Tibial nerve (tissue), 4 donors: ENCODE measurements around the gene ZNF516. TPM values are rescaled to one million over a fixed set of nuclear protein-coding genes. Genes with fewer than 3 reads are reported as not detected.

Experiments used
- DNase-seq, 2 donors: peaks; one replicate each; pipeline ENCODE4 v3.0.0-alpha.2; 2019; ENCODE audit warnings: low spot score in 2 of 2
- H3K27ac ChIP-seq, 4 donors: fragments of 200-600 bp; sonication (generic) in 3 of 4; one replicate each; pipeline ENCODE4 v1.5.1; 2017 to 2019; ENCODE audit warnings: mild to moderate bottlenecking in 1 of 4
- H3K27me3 ChIP-seq, 2 donors: fragments of 200-600 bp; sonication (generic) in 1 of 2; one replicate each; pipeline versions ENCODE4 v1.5.1 to v1.6.0; 2017 to 2019
- H3K36me3 ChIP-seq, 3 donors: fragments of 200-600 bp; sonication (generic); one replicate each; pipeline ENCODE4 v1.5.1; 2018 to 2019
- H3K4me1 ChIP-seq, 4 donors: fragments of 200-600 bp; sonication (generic) in 3 of 4; one replicate each; pipeline ENCODE4 v1.5.1; 2017 to 2019
- H3K4me3 ChIP-seq, 4 donors: fragments of 200-600 bp; sonication (generic) in 3 of 4; one replicate each; pipeline ENCODE4 v1.5.1; 2017 to 2019; ENCODE audit warnings: mild to moderate bottlenecking in 1 of 4, moderate library complexity in 1 of 4
- H3K9me3 ChIP-seq, 4 donors: fragments of 200-600 bp; sonication (generic) in 3 of 4; one replicate each; pipeline ENCODE4 v1.5.1; 2017 to 2019
- CTCF ChIP-seq, 5 experiments: fragments of 200-600 bp in 3 of 5; fragments of 450-650 bp in 2 of 5; sonication (generic) in 3 of 5; IDR thresholded peaks; one replicate each; pipeline ENCODE4 v1.5.1; 2016 to 2019; ENCODE audit warnings: antibody characterized with exemption in 5 of 5, mild to moderate bottlenecking in 3 of 5, moderate library complexity in 2 of 5
- EP300 ChIP-seq, 2 donors: sonication (generic); formaldehyde crosslinking; IDR thresholded peaks; one replicate each; pipeline ENCODE4 v1.6.1; 2017; ENCODE audit warnings: antibody characterized with exemption in 2 of 2, mild to moderate bottlenecking in 1 of 2
- POLR2A ChIP-seq, 2 donors: fragments of 450-650 bp; IDR thresholded peaks; one replicate each; pipeline ENCODE4 v1.6.1; 2017; ENCODE audit warnings: antibody characterized with exemption in 2 of 2, mild to moderate bottlenecking in 2 of 2, moderate library complexity in 2 of 2
- WGBS, 2 donors: methylation state at CpG; one replicate each; pipeline ENCODE4 v1.1.5; 2018; 5-methylcytosine and 5-hydroxymethylcytosine counted together
- total RNA-seq, 4 donors: library from RNA; depleted of rRNA; stranded (reverse); fragments of >200 nt; gene quantifications; one replicate each; pipeline ENCODE4 v1.1.0, GENCODE V29; 2016

The ZNF516 gene
- total RNA-seq, 4 donors from 2014 or later = 31.4 to 63.0 (median 45.5) TPM

- Histone ChIP-seq H3K9me3 (no peaks in the 10 kb centered on the region), H3K4me1 (peaks cover 0 to 81% (median 58%) of the 10 kb centered on the region in 4 donors), H3K4me3 (no peak overlapping the region), H3K36me3 (peaks cover 0 to 28% (median 6%) of the 10 kb centered on the region in 3 donors), H3K27ac (peak overlapping the region; percentile 4 to 97 (median 80)), H3K27me3 (no peaks in the 10 kb centered on the region)
- no peak for DNase-seq
- TF ChIP-seq CTCF (IDR thresholded peaks at IDR 0.05) (no peak), POLR2A (IDR thresholded peaks at IDR 0.05) (no peak), EP300 (IDR thresholded peaks at IDR 0.05) (no peak)
- WGBS, 2 donors = 57 to 61% methylated on average over 13 of the region's 13 CpGs
Measured at GRCh38 chr18:76444446-76445105, 50.5 kb downstream of the ZNF516 start.

GRCh38 chr18:76443519-76444445, 51.3 kb downstream of the ZNF516 start:
- H3K4me1 ChIP-seq = peaks cover 0 to 81% (median 50%) of the 10 kb centered on the region in 4 donors

DNA sequence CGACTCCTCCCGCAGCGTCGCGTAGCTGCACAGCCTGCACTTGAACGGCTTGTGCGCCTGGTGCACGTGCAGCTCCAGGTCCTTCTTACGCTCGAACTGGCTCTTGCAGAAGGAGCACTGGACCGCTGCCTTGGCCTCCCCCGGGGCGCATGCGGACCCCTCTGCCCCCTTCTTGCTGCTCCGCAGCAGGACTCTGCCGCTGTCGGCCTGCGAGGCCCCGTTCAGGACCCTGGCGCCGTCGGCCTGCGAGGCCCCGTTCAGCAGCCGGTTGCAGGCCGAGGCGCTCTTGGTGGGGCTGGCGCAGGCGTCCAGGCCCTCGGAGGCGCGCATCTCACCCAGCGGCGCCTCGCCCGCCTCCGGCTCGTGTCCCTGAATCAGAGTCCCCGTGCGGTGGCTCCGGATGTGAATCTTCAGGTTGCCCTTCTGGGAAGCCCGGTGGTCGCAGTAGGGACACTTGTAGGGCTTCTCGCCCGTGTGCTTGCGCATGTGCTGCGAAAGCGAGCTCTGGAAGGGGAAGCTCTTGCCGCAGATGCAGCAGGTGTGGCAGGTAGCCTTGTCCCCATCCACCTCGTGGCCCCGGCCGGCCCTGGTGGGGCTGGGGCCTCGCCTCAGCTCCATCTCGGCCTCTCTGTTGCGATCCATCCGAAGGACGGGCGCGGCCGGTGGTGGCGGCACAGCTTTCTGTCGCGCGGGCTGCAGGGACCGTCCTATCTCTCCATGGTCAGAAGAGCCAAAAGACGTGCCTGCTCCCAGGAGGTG, 52.5 kb downstream of the ZNF516 start:
- H3K36me3 ChIP-seq = peaks cover 0 to 28% (median 6%) of the 10 kb centered on the region in 3 donors
- H3K4me1 ChIP-seq = peaks cover 0 to 81% (median 43%) of the 10 kb centered on the region in 4 donors
- no peaks in the 10 kb centered on the region for H3K9me3 ChIP-seq
- WGBS, 2 donors = 96 to 97% methylated on average over 20 to 41 of the region's 66 CpGs
- no peak for DNase-seq
- no peak overlapping the region for H3K4me3 ChIP-seq
- TF ChIP-seq CTCF (IDR thresholded peaks at IDR 0.05) (no peak), POLR2A (IDR thresholded peaks at IDR 0.05) (no peak), EP300 (IDR thresholded peaks at IDR 0.05) (no peak)
- no peaks in the 10 kb centered on the region for H3K27me3 ChIP-seq
- H3K27ac ChIP-seq = peak overlapping the region in 2 of 4 donors; percentile 97

More at GRCh38 chr18:76443519-76444445, 51.3 kb downstream of the ZNF516 start:
- Histone ChIP-seq H3K27ac (peak overlapping the region; percentile 4 to 97 (median 56)), H3K36me3 (peaks cover 0 to 28% (median 6%) of the 10 kb centered on the region in 3 donors), H3K9me3 (no peaks in the 10 kb centered on the region), H3K4me3 (no peak overlapping the region), H3K27me3 (no peaks in the 10 kb centered on the region)
- DNase-seq = no peak
- TF ChIP-seq CTCF (IDR thresholded peaks at IDR 0.05) (no peak), POLR2A (IDR thresholded peaks at IDR 0.05) (no peak), EP300 (IDR thresholded peaks at IDR 0.05) (no peak)
- 63 to 64% methylated on average over 16 to 18 of the region's 18 CpGs for WGBS, 2 donors

DNA sequence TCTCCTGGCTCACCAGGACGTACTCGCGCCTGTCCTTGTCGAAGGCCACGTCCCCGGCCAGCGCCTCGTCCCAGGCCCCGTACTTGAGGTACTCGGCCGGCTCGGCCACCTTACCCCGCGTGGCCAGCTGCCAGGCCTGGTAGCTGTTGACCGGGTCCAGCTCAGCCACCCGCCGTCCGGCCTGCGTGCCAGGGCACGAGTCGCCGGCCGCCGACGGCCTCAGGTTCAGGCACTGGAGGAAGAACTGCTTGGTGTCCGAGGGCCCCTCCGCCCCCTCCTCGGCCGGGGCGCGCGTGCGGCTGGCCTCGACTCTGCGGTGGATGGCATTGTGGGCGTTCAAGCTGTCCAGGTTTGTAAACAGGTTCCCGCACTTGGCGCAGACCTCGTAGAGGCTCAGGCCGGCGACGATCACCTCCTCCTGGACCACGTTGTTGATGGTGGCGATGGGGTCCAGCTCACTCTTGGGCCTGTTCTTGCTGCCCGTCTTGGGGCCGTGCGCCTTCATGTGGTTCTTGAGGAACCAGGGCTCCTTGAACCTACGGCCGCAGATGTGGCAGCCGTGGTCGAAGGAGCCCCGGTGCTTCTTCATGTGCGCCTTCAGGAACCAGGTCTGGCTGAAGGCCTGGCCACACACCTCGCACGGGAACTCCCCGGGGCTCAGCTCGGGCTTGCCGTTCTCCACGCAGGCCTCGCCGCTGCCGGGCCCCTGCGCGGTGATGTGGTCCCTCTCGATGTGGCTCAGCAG, 53.2 kb downstream of the ZNF516 start:
- TF ChIP-seq POLR2A (IDR thresholded peaks at IDR 0.05) = no peak
- 92 to 95% methylated on average over 37 to 49 of the region's 65 CpGs for WGBS, 2 donors

More for the DNA sequence above, 53.2 kb downstream of the ZNF516 start:
- no peak overlapping the region for H3K4me3 ChIP-seq
- no peaks in the 10 kb centered on the region for H3K27me3 ChIP-seq
- H3K9me3 ChIP-seq = no peaks in the 10 kb centered on the region
- H3K36me3 ChIP-seq = peaks cover 0 to 28% (median 6%) of the 10 kb centered on the region in 3 donors
- H3K27ac ChIP-seq = peak overlapping the region in 1 of 4 donors; percentile 6
- H3K4me1 ChIP-seq = peaks cover 0 to 80% (median 44%) of the 10 kb centered on the region in 4 donors
- DNase-seq = no peak
